GM03348 (cell line): ENCODE measurements around the gene MYO1A.
"Not testable (repeated sequence)": the region's sequence is repeated elsewhere in the genome, so short reads cannot be mapped to it uniquely, and the experiment has no call there.

ENCODE experiments used
- DNase-seq: peaks from one replicate; pipeline ENCODE4 v3.0.0; 2012; ENCODE audit warnings: low spot score

MYO1A gene

GRCh38 chr12:56993346-56993745 is 56.6 kb downstream of the MYO1A start:
- no peak for DNase-seq

DNA sequence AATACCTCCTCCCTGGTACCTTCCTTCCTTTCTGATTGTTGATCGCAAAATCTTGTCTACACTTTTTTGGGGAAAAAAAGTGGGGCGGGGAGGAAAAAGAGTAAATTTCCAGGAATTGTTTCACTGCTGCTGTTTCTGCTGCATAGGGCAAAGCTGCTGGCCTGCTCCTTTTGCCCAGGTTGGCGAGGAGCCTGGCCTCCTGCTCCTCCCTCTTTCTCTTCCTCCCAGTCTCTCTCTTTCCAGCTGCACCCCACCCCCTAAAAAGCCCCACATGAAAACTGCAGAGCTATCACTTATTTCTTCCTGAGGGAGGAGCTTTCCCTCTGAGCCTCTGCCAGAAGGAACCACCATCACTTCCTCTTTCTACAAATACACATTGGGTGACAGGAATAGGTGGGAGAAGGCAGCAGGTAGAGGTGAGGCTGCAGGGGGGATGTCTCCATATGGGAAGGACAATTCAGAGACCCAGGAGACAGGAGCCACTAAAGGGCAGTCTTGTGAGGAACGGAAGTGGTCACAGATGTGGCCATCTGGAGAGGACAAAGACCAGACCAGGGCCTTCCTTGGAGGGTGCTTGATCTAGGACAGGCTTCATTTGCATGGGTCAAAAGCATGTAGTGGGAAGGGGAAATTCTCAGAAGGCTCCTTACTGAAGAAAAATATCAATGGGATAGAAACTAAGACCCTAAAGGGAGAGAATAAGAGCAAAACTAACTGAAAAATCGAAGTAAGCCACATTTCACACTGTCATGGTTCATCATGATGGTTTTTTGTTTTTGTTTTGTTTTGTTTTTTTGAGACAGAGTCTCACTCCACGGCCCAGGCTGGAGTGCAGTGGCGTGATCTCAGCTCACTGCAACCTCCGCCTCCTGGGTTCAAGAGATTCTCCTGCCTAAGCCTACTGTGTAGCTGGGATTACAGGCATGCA is 58.3 kb downstream of the MYO1A start:
- no peak for DNase-seq

DNA sequence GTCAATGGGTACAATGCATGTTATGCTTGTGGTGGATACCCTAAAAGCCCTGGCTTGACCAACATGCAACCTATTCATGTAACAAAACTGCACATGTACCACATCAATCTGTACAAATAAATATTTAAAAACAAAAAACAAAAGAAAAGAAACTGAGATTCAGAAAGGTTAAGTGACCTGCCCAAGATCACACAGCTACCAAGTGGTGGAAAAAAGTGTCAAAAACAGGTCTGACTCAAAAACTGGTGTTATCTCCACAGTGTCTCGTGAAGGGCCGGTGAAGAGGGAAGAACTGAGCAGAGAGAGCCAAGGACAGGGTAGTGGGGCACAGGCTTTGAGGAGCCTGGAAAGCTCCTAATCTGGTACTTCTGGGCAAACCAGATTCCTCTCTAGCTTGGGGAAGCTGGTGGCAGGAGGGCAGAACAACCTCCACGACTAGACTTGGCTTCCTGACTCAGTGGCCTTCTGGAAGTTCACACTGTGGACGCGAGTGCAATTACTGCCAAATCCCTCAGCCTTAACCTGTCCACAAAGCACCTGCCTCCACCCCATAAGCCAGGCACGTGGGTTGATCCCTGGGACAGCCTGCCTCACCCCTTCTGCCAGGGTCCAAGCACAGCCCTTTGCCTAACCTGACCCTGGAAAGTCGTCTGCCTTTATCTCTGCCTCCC is 59.1 kb downstream of the MYO1A start:
- DNase-seq, result no peak

DNA sequence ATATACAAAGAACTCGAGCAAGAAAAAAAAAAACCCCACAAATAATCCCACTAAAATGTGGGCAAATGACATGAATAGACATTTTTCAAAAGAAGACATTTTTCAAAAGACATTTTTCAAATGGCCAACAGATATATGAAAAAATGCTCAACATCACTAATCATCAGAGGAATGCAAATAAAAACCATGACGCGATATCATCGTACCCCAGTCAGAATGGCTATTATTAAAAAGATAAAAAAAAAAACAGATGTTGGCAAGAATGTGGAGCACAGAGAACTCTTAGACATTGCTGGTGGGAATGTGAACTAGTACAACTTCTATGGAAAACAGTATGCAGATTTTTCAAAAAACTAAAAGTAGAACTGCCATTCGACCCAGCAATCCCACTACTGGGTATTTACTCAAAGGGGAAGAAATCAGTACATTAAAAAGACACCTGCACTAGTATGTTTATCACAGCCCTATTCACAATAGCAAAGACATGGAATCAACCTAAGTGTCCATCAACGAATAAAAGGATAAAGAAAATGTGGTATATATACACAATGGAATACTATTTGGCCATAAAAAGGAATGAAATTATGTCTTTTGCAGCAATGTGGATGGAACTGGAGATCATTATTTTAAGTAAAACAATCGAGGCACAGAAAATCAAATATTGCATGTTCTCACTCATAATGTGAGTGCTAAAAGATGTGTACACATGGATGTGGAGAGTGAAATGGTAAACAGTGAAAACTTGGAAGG is 59.9 kb downstream of the MYO1A start:
- no peak for DNase-seq

- no peak for DNase-seq
Observed at GRCh38 chr12:56988207-56988739, 61.7 kb downstream of the MYO1A start.

DNA sequence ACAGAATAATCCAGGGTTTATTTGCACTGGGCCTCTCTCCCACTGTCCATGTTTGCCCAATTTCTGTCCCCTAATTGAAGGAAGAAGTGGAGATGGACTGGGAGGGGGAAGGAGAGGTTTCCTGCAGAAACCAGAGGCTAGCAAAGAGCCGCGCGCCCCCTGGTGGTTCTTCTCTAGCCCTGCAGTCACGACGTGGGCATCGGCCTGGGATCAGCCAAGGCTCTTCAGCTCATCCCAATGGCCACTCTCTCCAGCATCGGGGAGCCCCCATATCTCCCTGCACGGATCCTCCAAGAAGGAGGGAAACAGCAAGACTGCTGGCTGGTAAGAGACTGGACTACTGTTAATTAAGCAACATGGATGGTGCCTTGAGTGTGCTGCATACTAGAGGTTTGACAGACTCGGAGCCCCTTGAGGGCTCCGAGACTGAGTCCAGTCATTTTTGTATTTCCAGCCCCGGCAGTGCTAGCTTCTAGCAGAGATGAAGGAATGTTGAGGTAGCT is 62.3 kb downstream of the MYO1A start:
- DNase-seq, result peak; percentile 92

GRCh38 chr12:56987011-56987410 is 62.9 kb downstream of the MYO1A start:
- no peak for DNase-seq

DNA sequence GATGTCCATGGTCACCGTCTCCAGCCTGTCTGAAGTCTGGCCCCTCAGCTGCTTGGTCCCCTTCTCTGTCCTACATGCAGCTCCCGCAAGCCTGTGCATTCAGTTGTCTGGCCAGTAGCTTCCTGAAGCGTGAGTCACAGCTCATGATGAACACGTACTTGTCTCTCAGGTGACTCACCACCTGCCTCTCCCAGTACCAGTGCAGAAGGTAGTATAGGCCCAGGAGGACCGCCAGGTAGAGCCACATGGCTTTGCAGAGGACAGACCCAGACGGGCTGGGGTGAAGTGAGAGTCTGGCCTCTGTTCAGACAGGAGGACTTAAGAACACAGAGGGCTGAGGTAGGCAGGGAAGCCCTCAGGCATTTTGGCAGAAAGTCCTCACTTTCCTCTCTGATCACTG is 64.2 kb downstream of the MYO1A start:
- not testable (repeated sequence) for DNase-seq

DNA sequence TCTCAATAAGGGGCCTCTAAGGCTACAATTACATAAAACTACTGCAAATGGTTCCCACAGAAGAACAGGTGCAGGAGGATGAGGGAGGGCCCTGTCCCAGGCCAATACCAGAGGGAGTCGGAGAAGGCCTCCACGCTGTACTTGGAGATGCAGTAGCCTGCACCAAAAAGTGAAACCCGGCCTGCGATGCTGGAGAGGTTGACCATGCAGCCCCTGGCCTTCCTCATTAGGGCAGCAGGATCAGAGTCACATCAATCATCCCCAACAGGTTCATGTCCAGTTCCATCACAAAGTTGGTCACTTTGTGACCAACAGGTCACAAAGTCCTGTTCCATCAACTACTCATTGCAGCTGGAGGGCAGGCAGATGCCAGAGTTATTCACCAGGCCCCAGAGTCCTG is 66.5 kb downstream of the MYO1A start:
- DNase-seq, result no peak

DNA sequence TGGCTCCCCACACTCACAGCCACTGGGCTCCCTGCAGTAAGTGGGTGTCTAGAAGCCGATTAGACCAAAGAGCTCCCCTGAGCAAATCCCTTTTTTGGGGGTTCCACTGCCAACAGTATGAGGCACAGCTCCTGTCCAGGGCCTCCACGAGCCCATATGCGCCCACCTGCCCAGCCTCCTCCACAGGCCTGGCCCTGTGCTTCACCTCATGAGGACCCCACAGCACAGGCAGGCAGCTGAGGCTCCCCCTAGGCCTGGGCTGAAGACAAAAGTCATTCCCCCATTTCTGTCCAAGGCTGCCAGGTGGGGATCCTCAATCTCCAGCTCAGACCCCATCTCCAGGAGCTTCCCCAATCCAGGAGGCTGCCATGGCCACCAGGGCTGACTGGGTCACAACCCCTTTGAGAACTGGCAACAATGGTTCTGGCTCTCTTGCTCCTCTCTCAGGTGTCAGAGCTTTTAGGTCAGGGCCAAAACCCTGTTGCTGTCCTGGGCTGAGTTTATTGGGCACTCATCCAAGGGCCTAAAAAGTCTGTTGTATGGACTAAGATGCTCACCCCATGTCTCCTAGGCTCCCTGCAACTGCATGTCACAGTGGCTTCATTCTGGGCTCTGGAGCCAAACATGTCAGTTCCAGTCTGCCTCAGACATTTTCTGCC is 67.2 kb downstream of the MYO1A start:
- DNase-seq, result not testable (repeated sequence)

GRCh38 chr12:56980941-56981530 is 68.9 kb downstream of the MYO1A start:
- DNase-seq, result no peak

- no peak for DNase-seq
Observed at GRCh38 chr12:56980268-56980667, 69.7 kb downstream of the MYO1A start.

GRCh38 chr12:56979628-56980027 is 70.3 kb downstream of the MYO1A start:
- DNase-seq, result no peak
